HG02943 (cell line): ENCODE data around the gene SLC12A3.

Experiments
- ATAC-seq: cut with Tn5 transposase; IDR thresholded peaks from one replicate; pipeline ENCODE4 v1.9.1; 2021; ENCODE audit warnings: mild to moderate bottlenecking, low read depth, moderate library complexity; ENCODE audit not compliant: unreplicated experiment

Gene SLC12A3

GRCh38 chr16:56961386-56961785 is 96.4 kb downstream of the SLC12A3 start:
- ATAC-seq, result no peak

- ATAC-seq, result no peak
Measured at GRCh38 chr16:56961851-56962281, 96.9 kb downstream of the SLC12A3 start, which contains the start of gene CETP. Gene CETP (plus strand): TSS chr16:56961950. CDS start chr16:56961980, 30 bp downstream.

GRCh38 chr16:56964243-56965148 is 99.5 kb downstream of the SLC12A3 start:
- ATAC-seq, result no peak
